T-helper 2 cell (primary cell): Measurements from ENCODE around the gene GINS2.

Source experiments
- DNase-seq, 5 experiments: peaks; one replicate each; pipeline versions ENCODE4 v3.0.0 to v3.0.0-alpha.2; 2012 to 2022

GINS2 gene

DNA sequence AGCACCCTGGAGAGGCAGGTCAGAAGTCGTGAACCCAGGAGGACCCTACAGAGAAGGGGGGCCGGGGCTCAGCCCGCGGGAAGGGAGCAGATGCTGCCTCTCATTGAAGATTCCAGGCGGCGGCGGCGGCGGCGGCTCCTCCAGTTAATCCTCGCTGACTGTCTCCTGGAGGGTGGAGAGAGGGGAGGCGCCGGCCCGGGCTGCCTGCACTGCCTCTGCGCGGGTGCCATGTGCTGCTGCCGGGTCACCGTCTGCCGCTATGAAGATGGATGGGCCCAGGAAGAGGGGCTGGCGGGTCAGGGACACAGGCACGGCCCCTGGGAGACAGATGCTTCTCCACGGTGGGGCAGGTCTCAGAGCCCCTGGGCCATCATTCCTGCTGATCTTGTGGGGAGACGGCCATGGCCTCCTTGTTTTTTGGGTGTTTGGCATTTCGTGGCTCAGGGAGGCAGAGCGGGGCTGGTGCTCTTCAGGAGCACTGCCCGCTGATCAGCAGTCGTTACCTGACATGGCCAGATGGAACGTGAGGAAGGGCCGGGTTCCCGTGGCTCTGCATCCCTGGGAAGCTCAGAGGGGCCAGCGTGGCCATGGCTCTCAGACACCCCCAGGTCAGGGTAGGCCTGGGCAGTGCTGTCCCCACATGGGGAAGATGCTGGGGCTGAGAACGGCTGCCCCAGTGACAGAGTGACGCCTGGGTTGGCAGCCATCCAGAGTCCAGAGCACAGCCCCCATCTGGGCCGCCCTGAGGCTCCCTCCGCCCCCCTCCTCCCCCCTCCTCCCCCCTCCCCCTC is 36.1 kb downstream of the GINS2 start:
- DNase-seq: peak in 3 of 5 experiments; percentile 10 to 33 (median 19)

DNA sequence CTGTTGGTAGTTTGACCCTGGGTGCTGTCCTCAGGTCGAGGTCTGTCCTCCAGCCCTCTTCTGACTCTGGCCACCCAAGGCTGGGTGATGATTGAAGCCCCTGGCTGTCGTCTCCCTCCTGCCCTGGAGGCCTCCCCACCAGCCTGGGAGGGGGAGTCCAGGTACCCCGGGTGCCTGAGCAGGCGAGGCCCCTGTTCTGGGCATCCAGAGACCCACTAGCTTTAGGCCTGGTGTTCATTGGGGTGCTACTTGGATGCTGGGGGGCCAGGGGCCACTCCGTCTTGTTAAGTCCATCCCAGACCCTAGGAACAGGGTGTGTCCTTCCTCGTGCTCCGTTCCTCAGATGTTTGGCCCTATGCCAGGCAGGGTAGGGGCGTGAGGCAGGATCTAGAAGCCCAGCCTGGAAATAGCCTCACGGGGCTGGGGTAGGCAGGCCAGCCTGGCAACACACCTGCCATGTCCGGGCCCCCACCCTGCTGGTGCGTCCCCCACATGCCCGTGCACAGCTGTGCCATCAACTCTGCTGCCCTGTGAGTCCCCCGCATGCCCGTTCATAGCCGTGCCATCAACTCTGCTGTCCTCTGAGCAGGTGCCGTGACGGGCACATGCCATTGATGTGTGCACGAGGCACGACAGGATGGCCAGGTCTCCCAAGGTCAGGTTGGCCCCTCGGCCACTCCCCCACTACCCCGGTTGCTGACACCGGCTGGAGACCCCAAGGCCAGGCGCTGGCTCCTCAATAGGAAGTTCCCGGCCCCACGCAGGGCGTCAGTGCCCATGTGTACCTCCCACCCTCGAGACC is 36.9 kb downstream of the GINS2 start:
- no peak for DNase-seq

DNA sequence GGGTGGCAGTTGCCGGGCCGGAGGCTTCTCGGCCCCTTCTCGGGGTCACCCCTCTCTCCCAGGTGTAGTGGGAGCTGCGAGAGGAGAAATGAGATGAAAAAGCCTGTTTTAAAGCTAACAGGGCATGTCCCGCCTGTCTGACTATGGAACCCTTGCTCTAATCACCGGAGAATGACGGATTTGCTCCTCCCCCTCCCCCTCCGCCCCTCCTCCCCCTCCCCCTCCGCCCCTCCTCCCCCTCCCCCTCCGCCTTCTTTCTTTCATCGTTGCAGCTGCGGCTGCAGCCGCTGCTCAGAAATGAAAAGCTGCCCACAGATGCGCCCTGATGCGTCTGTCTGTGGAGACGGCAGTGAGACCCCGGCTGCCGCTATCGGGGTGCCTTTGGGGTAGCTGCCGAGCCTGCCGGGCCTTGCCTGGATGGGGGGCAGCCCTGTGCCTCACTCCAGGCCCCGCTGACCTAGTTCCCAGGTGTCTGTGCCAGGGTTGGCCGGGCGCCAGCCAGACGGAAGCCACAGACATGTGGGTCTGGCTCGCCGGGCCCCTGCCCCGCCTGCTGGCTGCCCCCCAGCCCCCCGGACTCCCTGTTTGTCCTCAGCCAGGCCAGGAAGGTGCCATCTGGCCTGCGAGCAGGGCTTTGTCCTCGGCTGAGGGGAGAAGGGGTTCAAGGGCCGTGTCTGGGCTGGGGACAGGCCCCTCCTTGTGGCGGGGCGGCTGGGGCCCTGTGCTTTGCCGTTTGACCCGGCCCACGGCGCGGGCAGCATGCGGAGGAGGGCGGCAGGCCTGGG is 37.7 kb downstream of the GINS2 start:
- peak in 1 of 5 experiments; percentile 44 for DNase-seq

DNA sequence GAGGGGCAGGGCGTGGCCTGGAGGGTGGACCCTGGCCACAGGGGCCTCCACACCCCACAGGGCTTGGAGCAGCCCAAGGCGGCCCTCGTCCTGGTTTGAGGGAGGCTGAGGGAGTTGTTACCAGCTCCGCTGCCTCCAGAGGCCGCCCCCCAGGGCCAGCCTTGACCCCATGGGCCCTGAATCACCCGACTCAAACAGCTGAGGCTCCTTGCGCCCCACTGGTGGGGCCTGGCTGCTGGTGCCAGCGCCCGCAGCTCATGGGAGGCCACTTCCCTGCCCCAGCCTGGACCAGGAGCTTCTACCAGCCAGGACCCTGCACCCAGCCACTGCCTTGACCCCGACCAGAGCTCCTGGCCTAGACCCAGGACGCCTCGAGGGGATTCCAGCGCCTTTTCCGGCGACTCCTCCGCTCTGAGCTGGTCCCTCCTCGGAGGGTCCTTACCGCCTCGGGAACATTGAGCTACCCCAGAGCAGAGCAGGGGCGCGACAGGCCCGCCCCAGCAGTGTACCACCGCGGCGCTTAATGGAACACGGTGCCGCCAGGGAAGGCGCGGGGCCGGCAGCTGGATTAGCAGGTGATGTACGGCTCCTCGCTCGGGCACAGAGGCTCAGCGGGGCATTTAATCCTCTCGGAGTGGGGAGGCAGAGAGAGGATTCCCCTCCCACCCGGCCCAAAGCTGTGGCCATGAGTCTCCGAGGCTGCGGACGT is 38.5 kb downstream of the GINS2 start:
- DNase-seq: no peak

DNA sequence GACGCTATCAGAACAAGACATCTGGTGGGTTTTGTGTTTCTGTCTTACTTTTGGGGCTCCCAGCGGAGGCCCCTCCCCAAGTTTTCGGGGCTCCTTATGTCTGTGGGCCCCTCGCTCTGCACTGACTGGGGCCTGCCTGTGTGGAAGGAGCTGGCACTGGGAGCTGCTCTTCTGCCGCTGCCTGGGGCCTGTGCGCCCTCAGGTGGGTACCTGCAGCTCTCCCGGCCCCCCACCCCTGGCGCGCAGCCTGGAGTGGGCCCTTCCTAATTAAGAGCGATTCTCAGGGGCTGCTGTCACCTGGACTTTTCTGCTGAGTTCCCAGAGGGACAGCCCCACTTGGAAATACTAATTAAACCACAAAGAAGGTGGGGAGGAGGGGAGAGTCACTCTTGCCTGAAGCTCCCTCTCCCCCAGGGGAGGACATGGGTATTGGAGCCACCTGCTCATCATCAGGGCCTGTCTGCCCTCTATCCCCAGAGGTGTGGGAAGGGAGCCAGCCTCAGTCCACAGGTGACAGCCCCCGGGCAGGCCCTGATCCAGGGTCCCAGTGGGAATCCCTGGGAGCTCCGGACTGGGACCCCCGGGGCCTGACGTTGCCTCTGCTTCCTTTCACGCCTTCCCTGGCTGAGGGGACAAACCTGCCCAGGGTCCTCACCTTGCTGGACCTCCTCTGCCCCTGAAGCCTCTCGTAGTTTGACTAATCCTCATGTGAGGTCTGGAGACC is 39.2 kb downstream of the GINS2 start:
- no peak for DNase-seq

DNA sequence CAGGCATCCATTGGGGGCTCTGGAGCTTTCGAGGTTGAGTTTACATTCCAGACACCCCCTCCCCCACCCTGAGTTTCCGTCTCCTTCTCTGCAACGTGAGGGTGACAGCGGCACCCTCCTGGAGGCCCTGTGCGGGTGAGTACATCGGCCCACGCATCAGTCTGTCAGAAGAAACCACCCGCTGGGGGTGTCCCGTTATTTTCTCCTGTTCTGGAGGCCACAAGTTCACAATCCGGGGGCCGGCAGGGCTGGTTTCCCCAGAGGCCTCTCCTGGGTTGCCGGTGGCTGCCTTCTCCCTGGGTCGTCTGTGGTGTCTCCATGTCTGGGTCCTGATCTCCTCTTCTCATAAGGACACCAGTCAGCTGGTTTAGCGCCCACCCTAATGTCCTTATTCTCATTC is 39.9 kb downstream of the GINS2 start:
- DNase-seq: no peak

DNA sequence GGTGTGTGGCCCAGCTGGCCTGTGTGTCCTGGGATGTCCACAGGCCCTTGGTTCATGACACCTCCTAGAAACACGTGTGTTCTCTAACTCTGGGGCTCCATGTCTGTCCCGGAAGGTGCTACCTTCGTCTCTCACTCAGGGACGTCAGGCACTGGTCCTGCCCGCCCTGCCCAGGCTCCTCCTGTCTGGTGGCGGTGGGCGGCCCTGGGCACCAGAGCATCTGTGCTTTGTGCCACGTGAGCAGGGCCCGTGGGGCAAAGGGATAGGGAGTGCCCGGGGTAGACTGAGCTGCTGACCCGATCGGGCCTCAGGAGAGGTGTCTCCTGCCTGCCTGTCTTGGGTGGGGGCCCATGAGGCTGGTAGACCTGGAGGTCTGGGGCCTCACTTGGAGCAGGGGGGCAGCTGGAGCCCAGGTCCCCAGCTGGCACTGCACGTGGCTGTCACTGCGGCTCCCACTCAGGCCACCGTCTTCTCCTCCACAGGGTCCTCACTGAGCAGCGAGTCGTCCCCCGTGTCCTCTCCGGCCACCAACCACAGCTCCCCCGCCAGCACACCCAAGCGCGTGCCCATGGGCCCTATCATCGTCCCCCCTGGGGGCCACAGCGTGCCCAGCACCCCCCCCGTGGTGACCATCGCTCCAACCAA is 40.6 kb downstream of the GINS2 start:
- DNase-seq: no peak

DNA sequence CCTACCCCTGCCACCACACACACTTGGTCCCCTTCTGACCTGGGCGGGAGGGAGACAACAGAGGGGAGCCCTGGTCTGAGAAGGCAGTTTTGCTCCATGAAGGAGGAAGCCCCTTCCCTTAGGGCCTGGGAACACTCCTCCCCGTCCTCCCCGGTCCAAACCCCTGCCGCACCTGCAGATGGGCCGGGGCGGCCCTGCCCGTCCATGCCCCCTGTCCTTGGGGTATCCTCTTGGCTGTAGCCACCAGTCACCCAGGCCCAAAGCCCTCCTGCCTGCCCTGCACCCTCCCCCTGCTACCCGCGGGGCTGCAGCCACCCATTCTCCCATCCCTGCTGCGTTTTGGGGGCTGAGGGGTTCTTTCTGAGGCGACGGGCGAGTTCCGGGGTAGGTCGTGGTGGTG is 41.8 kb downstream of the GINS2 start:
- DNase-seq: no peak

DNA sequence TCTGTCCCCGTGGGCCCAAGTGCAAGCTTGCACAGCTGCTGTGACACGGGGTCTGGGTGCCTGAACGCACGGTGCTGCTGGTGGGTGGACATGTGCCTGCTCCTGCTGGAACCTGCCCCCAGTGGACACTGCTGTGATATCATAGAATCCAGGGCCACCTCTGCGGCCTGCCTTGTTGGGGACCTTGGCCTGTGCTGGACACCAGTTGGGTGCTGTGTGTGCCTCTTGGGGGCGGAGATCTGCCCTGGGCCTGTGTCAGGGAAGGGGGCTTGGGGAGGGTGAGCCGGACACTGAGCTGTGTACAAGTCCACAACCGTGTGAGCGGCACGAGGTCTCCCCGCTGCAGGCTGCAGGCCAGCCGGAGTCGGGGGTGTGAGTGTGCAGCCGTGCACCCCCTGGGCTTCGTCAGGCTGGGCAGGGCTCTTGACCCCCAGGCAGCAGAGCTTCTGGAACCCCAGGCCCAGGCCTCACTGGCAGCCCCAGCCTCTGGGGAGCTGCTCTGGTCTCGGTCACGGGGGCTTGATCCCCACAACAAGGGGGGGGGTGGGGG is 42.3 kb downstream of the GINS2 start:
- DNase-seq: no peak

DNA sequence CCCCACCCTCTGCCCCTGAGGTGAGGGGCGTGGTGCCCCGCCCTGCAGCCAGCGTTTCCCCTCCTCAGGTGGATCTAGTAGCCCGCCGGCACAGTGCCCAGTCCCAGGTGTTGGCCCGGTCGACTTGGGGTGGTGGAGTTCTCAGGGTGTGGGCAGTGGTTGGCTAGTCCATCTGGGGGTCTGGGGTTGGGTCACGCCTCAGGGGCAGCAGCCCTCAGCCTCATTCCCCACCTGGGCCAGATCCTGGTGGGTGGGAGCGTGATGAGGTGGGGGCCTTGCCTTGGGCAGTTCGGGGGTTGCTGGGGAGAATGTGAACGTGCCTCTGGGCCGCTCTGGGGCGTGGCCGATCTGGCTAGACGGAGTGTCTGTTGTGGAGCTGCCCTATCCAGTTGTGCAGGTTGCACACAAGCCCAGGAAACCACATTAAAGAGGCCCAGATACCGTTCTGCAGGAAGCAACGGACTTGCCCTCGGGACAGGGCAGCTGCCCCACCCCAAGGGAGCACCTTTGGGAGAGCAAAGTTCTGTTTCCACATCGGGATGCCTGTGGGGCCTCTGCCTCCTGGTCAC is 43.6 kb downstream of the GINS2 start:
- no peak for DNase-seq

DNA sequence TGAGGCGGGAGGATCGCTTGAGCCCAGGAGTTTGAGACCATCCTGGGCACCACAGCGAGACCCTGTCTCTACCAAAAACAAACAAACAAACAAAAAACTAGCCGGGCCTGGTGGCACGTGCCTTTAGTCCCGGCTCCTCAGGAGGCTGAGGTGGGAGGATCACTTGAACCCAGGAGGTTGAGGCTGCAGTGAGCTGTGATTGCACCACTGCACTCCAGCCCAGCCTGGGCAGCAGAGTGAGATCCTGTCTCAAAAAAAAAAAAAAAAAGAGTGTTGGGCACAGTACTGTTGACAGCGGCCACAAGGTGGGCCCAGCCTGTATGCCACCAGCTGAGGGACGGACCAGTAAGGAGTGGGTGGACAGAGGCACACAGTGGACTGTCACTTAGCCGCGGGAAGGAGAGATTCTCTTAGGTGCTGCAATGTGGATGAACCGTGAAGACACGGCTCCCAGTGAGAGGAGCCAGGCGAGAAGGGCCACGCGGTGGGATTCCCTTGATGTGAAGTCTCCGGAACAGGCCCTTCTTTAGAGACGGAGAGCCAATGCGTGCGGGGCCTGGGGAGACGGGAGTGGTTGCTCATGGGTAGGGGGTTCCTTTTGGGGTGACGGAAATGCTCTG is 44.6 kb downstream of the GINS2 start:
- DNase-seq: no peak

DNA sequence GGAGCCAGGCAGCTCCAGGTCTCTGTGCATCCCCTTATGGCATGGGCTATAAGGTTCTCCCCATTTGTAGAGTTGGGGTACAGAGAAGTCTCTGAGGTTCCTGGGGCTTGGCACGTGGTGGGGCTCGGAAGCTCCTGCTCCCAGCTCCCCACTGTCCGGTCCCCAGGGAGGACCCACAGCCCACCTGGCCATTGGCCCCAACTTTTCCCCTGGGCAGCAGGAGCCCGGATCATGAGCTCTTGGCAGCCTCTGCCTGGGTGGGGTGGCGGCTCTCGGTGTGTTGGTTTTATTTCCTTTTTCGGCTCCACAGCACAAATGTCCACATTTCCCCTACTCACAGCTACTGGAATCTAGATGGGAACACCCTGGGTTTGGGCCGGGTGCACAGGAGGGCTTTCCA is 45.1 kb downstream of the GINS2 start:
- DNase-seq: no peak

DNA sequence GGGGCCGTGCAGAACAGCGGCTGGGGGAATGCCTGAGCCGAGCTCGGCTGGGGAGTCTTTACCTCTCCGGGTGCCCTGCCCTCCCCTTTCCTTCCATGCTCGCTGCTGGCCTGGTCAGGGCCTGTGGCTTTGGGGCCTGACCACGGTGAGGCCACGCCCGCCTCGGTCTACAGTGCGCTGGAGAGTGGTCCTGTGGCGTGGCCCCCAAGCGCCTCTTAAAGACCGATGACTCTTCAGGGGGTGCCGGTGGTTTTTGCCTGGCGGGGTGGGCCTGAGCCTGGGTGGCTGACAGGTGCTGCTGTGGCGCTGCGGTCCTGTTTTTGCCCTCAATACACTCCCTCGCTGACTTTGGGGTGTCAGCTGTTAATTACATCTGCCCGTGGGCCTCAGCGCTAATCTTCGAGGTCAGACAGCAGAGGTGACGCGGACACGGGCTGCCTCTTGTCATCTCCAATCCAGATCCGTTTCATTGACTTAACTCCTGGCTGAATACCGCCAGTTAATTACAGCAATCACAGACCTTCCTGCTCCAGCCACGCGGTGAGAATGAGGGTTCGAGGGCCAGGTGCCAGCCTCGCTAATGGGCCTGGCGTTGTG is 45.9 kb downstream of the GINS2 start:
- DNase-seq: no peak

DNA sequence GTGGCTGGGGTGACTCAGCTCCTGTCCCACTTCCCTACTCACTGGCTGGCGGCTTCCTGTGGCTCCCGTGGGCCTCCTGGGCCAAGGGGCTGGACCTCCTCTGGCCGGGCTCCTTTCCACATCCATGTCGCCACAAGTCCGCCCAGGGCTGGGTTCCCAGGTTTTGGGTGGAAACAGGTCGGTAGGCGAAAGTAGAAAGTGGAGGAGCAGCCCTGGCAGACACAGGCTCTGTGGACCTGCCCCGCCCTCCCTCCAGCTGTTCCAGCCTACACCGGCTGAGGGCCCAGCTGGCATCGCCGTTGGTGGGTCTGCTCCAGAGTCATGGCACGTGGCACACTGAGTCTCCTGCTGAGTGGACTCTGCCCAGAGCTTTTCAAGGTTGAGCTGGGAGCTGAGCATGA is 47.0 kb downstream of the GINS2 start:
- DNase-seq: no peak

DNA sequence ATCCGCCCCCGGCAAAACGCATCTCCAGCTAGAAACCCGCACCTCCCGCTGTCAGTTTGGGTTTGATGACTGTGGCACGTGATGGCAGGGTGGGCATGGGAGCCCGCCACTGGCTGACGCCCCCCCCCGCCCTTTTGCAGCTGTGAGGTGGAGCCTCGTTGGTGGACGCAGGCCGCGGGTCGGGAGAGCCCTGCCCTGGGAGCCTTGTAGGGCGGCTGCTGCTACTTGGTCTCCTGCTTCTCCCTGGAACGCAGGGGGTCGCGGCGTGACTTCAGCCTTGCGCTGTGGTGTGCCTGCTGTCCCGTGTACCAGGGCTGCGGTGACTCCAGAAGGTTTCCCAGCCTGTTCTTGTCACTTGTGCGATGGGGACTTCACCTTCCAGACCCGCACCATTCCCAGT is 47.4 kb downstream of the GINS2 start:
- DNase-seq: no peak

DNA sequence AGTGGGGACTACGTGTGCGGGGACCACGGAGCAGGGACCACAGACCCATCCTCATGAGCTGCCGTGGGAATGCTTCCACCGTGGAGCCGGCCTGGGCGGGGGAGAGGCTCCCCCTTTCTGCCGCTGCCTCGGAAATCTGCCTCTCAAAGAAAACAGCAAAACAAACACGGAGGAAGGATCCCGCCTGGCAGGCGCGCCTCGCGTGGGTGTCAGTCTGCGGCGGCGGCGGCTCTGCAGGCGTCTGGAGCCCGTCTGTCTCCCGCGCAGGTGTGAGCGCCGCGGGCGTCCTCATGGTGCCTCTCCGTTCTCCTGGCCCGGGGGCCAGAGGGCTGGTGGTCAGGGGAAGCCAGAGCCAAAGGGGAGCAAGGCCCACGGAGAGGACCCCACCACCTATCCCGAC is 48.2 kb downstream of the GINS2 start:
- DNase-seq: no peak

DNA sequence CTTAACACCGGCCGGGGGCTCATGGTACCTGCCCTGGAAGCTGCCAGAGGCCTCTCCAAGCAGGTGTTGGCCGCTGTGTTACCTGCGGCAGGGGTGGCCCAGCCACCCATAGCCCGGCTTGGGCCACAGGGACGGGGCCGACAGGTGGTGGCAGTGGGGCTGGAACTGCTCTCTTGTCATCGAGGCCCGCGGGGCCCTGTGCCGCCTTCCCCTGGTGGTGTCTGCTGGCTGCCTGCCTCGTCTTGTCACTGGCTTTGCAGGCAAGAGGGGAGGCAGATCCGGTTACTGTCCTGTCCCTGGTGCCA is 48.5 kb downstream of the GINS2 start:
- no peak for DNase-seq

DNA sequence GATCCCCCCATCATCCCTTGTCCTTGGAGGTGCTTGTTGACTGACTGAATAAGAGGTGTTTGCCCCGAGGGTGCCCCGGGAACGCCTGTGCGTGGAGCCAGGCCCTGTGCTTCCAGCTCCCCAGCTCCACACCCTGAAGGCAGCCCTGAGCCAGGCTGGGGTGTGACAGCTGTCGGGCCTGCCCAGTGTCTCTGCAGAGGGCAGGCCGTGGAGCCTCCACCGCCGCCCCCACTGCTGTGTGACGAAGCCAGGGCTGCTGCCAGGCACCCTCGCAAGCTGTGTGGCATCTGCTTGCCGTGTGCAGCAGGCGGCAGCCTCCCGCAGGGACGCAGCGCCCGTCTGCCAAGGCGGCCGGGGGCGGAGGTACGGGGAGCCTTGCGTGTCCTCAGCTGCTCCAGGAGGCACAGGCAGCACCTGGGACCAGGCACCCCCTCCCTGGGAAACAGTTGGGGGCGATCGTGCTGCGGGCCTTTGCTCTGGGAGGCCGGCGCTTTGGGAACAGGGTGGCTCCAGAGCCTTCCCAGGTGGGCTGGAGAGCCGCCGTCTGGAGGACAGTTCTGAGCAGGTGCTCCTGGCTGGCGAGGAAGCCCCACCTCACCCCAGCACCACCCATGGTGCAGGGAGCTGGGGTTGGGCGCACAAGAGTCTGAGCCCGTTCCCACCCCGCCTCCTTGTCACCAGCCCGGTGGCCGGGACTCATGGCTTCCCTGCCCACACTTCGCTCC is 49.1 kb downstream of the GINS2 start:
- DNase-seq: no peak

DNA sequence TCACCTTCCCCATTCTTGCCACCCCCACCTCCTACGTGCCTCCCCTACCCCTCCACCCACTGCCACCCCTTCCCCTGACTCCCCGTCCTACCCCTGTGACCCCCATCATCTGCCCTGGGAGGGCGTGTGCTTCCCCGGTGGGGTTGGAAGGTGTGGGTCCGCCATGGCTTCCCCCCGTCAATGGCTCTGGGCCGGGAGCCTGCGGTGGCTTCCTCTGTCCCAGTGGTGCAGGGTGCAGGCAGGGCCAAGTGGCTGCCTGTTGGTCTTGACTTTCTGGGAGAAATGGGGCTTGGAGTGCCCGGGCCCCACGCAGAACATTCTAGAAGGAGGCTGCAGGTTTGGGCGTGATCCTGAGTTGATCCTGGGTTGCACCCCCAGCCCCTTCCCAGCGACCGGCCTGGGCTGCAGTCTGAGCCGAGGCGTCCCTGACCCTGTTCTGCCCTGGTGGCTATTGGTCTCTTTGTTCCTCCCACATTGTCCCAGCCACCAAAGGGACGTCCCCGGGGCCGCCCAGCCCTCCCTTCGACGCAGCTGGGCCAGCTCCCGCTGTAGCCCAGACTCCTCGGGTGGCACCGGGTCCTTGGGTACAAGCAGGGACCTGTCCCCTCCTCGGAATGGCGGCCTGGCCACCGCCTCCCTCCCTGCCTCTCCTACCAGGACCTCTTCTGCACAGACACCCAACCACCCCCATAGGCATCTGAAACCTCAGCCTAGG is 49.9 kb downstream of the GINS2 start:
- DNase-seq: no peak
